OCI-LY7 (cell line): ENCODE results near the gene IQGAP2.

Experiments used
- EZH2phosphoT487 ChIP-seq: fragments of 200-600 bp; sonication (generic); IDR thresholded peaks from 2 replicates; pipeline ENCODE4 v1.6.1; 2018; ENCODE audit warnings: low read depth, borderline replicate concordance, mild to moderate bottlenecking, mixed run types, antibody characterized with exemption, low read length, moderate library complexity, mixed read lengths
- TF ChIP-seq, protein P1 (sequence below): fragments of 200-600 bp; sonication (generic); conservative IDR thresholded peaks from 2 replicates; pipeline ENCODE4 v1.5.1; 2014; ENCODE audit warnings: mild to moderate bottlenecking, antibody characterized with exemption, low read length, moderate library complexity, mixed read lengths

- TF ChIP-seq, protein P1, sequence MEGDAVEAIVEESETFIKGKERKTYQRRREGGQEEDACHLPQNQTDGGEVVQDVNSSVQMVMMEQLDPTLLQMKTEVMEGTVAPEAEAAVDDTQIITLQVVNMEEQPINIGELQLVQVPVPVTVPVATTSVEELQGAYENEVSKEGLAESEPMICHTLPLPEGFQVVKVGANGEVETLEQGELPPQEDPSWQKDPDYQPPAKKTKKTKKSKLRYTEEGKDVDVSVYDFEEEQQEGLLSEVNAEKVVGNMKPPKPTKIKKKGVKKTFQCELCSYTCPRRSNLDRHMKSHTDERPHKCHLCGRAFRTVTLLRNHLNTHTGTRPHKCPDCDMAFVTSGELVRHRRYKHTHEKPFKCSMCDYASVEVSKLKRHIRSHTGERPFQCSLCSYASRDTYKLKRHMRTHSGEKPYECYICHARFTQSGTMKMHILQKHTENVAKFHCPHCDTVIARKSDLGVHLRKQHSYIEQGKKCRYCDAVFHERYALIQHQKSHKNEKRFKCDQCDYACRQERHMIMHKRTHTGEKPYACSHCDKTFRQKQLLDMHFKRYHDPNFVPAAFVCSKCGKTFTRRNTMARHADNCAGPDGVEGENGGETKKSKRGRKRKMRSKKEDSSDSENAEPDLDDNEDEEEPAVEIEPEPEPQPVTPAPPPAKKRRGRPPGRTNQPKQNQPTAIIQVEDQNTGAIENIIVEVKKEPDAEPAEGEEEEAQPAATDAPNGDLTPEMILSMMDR, result no peak
- no peak for TF ChIP-seq EZH2phosphoT487
Observed at GRCh38 chr5:76497986-76498717, 95.1 kb downstream of the IQGAP2 start.
